GM12878 (cell line): ENCODE results near the gene FITM1. TPM values are rescaled to one million over a fixed set of nuclear protein-coding genes. Genes with fewer than 3 reads are reported as not detected.

ENCODE experiments used
- ATAC-seq: fragments of 200-7000 bp; cut with Tn5 transposase; 3 replicates; pipeline ENCODE4 v1.9.1; 2020; ENCODE audit warnings: mild to moderate bottlenecking, moderate library complexity
- BruUV-seq: library from RNA; stranded (reverse); fragments of 400-500 nt; replicated peaks from 2 replicates; lab custom pipeline; 2021; lab: Mats Ljungman, UMichigan
- CTCF ChIA-PET: fragments of 300-600 bp; sonication (Branson Sonifier 250); formaldehyde crosslinking; extraction: SDS; loops from one replicate; lab custom pipeline; 2021; ENCODE audit warnings: inconsistent platforms; lab: Yijun Ruan, JAX
- POLR2A ChIA-PET: fragments of 350-600 bp; formaldehyde crosslinking; extraction: SDS; loops from one replicate; lab custom pipeline; 2021; ENCODE audit warnings: inconsistent platforms; lab: Charles Lee
- RAD21 ChIA-PET: fragments of 300-600 bp; sonication (Branson Sonifier 250); formaldehyde crosslinking; loops from one replicate; lab custom pipeline; 2023; ENCODE audit warnings: antibody characterized with exemption; ENCODE audit not compliant: unreplicated experiment; lab: Charles Lee
- SMC1A ChIA-PET: fragments of 300-600 bp; sonication (Branson Sonifier 250); formaldehyde crosslinking; loops from one replicate; lab custom pipeline; 2023; ENCODE audit not compliant: unreplicated experiment, uncharacterized antibody; lab: Charles Lee
- DNase-seq: peaks from one replicate; pipeline ENCODE4 v3.0.0-alpha.2; 2011; ENCODE audit warnings: low read depth, low spot score
- FAIRE-seq: peaks from 3 replicates; lab custom pipeline; 2011; peaks lifted over from hg19 to GRCh38; lab: Jason Lieb, UNC
- H2AFZ ChIP-seq: 2 replicates; pipeline ENCODE4 v1.6.0; 2011; ENCODE audit warnings: low read depth, low read length, control low read depth; ENCODE audit not compliant: control insufficient read depth
- H3K27ac ChIP-seq: 2 replicates; pipeline ENCODE4 v1.5.1; 2011; ENCODE audit warnings: control low read depth; ENCODE audit not compliant: control insufficient read depth, insufficient read depth
- H3K27me3 ChIP-seq, 2 experiments: replicated peaks in 1 of 2; 2 replicates each; pipeline versions ENCODE4 v1.6.0 to v1.6.1; 2011; ENCODE audit warnings: low read length in 1 of 2; ENCODE audit not compliant: control insufficient read depth in 2 of 2, insufficient read depth in 2 of 2
- H3K36me3 ChIP-seq, 2 experiments: 2 replicates each; pipeline ENCODE4 v1.5.1; 2011; ENCODE audit warnings: low read length in 1 of 2; ENCODE audit not compliant: control insufficient read depth in 2 of 2, insufficient read depth in 2 of 2
- H3K4me1 ChIP-seq: 2 replicates; pipeline ENCODE4 v1.6.1; 2011; ENCODE audit warnings: mild to moderate bottlenecking, low read length, moderate library complexity, mixed read lengths; ENCODE audit not compliant: control insufficient read depth, insufficient read depth
- H3K4me2 ChIP-seq: 2 replicates; pipeline ENCODE4 v1.6.0; 2011; ENCODE audit warnings: control low read depth; ENCODE audit not compliant: control insufficient read depth, insufficient read depth
- H3K4me3 ChIP-seq: fragments of 200-600 bp; sonication (generic); 2 replicates; pipeline ENCODE4 v1.5.1; 2016
- H3K79me2 ChIP-seq: 2 replicates; pipeline ENCODE4 v1.6.0; 2011; ENCODE audit warnings: low read length; ENCODE audit not compliant: control insufficient read depth, insufficient read depth
- H3K9ac ChIP-seq: 2 replicates; pipeline ENCODE4 v1.8.0; 2011; ENCODE audit warnings: low read length, control low read depth, mixed read lengths; ENCODE audit not compliant: control insufficient read depth, insufficient read depth
- H3K9me3 ChIP-seq: replicated peaks from 3 replicates; pipeline ENCODE4 v1.5.1; 2011; ENCODE audit warnings: mild to moderate bottlenecking, low read length; ENCODE audit not compliant: control insufficient read depth, insufficient read depth
- H4K20me1 ChIP-seq: 2 replicates; pipeline ENCODE4 v1.6.0; 2011; ENCODE audit not compliant: control insufficient read depth, insufficient read depth
- CEBPB ChIP-seq, 2 experiments: fragments of 150-350 bp in 1 of 2; IDR thresholded peaks; 2 replicates each; pipeline ENCODE4 v1.6.1; 2012 to 2014; ENCODE audit warnings: low read depth in 2 of 2, low read length in 2 of 2, borderline replicate concordance in 1 of 2, inconsistent platforms in 1 of 2
- WGBS: methylation state at CpG from one replicate; pipeline ENCODE4 v1.1.6; 2016; ENCODE audit warnings: low lambda C conversion rate; ENCODE audit not compliant: insufficient replicate concordance, insufficient coverage; ENCODE audit errors: missing lambda C conversion rate; 5-methylcytosine and 5-hydroxymethylcytosine counted together
- in situ Hi-C: fragments of 300-500 bp; cut with MboI; formaldehyde crosslinking; loops from 9 replicates; pipeline ENCODE4 v1.14.3; 2018; ENCODE audit warnings: mixed read lengths
- intact Hi-C: fragments of 100-400 bp; cut with micrococcal nuclease; formaldehyde crosslinking; loops from one replicate; pipeline ENCODE4 v1.14.2; 2022; ENCODE audit not compliant: unreplicated experiment
- polyA plus RNA-seq, 11 experiments: library from polyadenylated mRNA; depleted of rRNA in 4 of 11; unstranded in 6 of 11; stranded (reverse) in 5 of 11; fragments of >200 nt; fragmentation: Nextera tagmentation in 4 of 11; fragmentation: Illumina TruSeq in 1 of 11; extraction: Ambion mirVana in 4 of 11; extraction: Trizol in 1 of 11; gene quantifications; 1 replicate in 1 of 11; 2 replicates in 10 of 11; pipeline versions ENCODE4 v1.2.1 to v1.2.3, GENCODE V29; 2011 to 2016; ENCODE audit warnings: inconsistent platforms in 2 of 11, missing spikeins in 2 of 11, low read depth in 1 of 11
- total RNA-seq, 4 experiments: library from RNA; depleted of rRNA in 3 of 4; stranded (reverse); fragments of >200 nt in 3 of 4; fragmentation: Illumina TruSeq in 1 of 4; extraction: Trizol in 1 of 4; gene quantifications; 2 replicates each; pipeline versions ENCODE4 v1.2.1 to v1.2.3, GENCODE V29; 2013 to 2021
- TF ChIP-seq, protein P1 (sequence below): fragments of 450-650 bp; formaldehyde crosslinking; IDR thresholded peaks from 2 replicates; pipeline ENCODE4 v1.4.0; 2022; ENCODE audit warnings: mild to moderate bottlenecking, moderate library complexity

Gene FITM1
- total and polyA plus RNA-seq, 10 of the 15 experiments (the other 5 are each of a cell fraction or from before 2014, with no cell fraction given), result 0.11 to 1.9 (median 0.45) TPM; not detected in 2

GRCh38 chr14:24160499-24160849 is 30.0 kb downstream of the FITM1 start:
- intact Hi-C loops, result loop anchor here (1.0 kb wide), 1 partner anchor 53 kb away; the partner anchor contains the start of gene CHMP4A
- TF ChIP-seq, protein P1, sequence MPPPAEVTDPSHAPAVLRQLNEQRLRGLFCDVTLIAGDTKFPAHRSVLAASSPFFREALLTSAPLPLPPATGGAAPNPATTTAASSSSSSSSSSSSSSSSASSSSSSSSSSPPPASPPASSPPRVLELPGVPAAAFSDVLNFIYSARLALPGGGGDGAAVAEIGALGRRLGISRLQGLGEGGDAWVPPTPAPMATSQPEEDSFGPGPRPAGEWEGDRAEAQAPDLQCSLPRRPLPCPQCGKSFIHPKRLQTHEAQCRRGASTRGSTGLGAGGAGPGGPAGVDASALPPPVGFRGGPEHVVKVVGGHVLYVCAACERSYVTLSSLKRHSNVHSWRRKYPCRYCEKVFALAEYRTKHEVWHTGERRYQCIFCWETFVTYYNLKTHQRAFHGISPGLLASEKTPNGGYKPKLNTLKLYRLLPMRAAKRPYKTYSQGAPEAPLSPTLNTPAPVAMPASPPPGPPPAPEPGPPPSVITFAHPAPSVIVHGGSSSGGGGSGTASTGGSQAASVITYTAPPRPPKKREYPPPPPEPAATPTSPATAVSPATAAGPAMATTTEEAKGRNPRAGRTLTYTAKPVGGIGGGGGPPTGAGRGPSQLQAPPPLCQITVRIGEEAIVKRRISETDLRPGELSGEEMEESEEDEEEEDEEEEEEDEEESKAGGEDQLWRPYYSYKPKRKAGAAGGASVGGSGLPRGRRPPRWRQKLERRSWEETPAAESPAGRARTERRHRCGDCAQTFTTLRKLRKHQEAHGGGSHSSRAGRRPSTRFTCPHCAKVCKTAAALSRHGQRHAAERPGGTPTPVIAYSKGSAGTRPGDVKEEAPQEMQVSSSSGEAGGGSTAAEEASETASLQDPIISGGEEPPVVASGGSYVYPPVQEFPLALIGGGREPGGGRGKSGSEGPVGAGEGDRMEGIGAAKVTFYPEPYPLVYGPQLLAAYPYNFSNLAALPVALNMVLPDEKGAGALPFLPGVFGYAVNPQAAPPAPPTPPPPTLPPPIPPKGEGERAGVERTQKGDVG (CRISPR knock-in tag), result no peak
- TF ChIP-seq CEBPB (IDR thresholded peaks at IDR 0.05; ENCODE audit: borderline replicate concordance in 1 of 2, low read depth in 2 of 2, low read length in 2 of 2), result no peak

More at GRCh38 chr14:24160499-24160849, 30.0 kb downstream of the FITM1 start:
- POLR2A ChIA-PET, result interaction anchor here (1.0 to 4.8 kb wide), 19 partner anchors 10 to 139 kb away, joined by 4 to 99 read pairs (median 14); partner anchors contain the start of genes CHMP4A, DCAF11, DHRS1 and EMC9
- 84% methylated on average over 4 of the region's 4 CpGs for WGBS
- Histone ChIP-seq H3K79me2 (peaks cover 43% of the 10 kb centered on the region), H3K9me3 (no peaks in the 10 kb centered on the region), H3K4me3 (no peak overlapping the region), H4K20me1 (no peaks in the 10 kb centered on the region), H3K4me1 (peaks cover 37% of the 10 kb centered on the region), H3K9ac (peak overlapping the region; percentile 83), H3K27me3 (no peaks in the 10 kb centered on the region), H3K27ac (peak overlapping the region; percentile 96), H3K36me3 (peaks cover 39 to 47% of the 10 kb centered on the region in 2 experiments), H2AFZ (no peak overlapping the region; the same call in 1 of the 2 replicates), H3K4me2 (peak overlapping the region; percentile 9)
- ATAC-seq (no peak), DNase-seq (no peak), FAIRE-seq (no peak)
- in situ Hi-C loops, result no loop called here
- BruUV-seq, result TSS peak; percentile 89
- SMC1A ChIA-PET, result interaction anchor here (0.7 to 4.9 kb wide), 21 partner anchors 9 to 147 kb away, joined by 3 to 54 read pairs (median 9); partner anchors contain the start of genes CIDEB, DCAF11, DHRS1 and EMC9
- RAD21 ChIA-PET, result interaction anchor here (0.8 to 4.5 kb wide), 23 partner anchors 10 to 148 kb away, joined by 3 to 60 read pairs (median 11); partner anchors contain the start of genes CHMP4A, CIDEB, DCAF11 and EMC9
- CTCF ChIA-PET, result interaction anchor here (0.8 to 4.2 kb wide), 32 partner anchors 10 to 529 kb away, joined by 3 to 63 read pairs (median 6); partner anchors contain the start of genes CARMIL3, CHMP4A, CIDEB and DCAF11
